Adrenal gland (tissue), 12 donors: ENCODE data around the gene GPR146. TPM values are rescaled to one million over a fixed set of nuclear protein-coding genes. Genes with fewer than 3 reads are reported as not detected.

Source experiments
- DNase-seq, 7 donors: peaks; one replicate each; pipeline ENCODE4 v3.0.0-alpha.2; 2019 to 2020
- H3K27ac ChIP-seq, 5 donors: fragments of 200-600 bp; sonication (generic) in 4 of 5; 1 replicate in 3 of 5; 2 replicates in 2 of 5; pipeline versions ENCODE4 v1.5.1 to v1.8.0; 2016 to 2020; ENCODE audit warnings: mild to moderate bottlenecking in 1 of 5
- H3K27me3 ChIP-seq: fragments of 200-600 bp; 2 replicates; pipeline ENCODE4 v1.8.0; 2021
- H3K36me3 ChIP-seq, 2 donors: fragments of 200-600 bp; replicated peaks in 1 of 2; 1 replicate in 1 of 2; 2 replicates in 1 of 2; pipeline versions ENCODE4 v1.5.1 to v1.8.0; 2018 to 2022
- H3K4me1 ChIP-seq, 2 donors: fragments of 200-600 bp; replicated peaks in 1 of 2; 1 replicate in 1 of 2; 2 replicates in 1 of 2; pipeline versions ENCODE4 v1.5.1 to v1.8.0; 2018 to 2021
- H3K4me3 ChIP-seq, 4 donors: fragments of 200-600 bp; sonication (generic) in 3 of 4; one replicate each; pipeline ENCODE4 v1.5.1; 2016 to 2018
- H3K9me3 ChIP-seq, 3 donors: fragments of 200-600 bp; sonication (generic) in 1 of 3; replicated peaks in 1 of 3; 1 replicate in 2 of 3; 2 replicates in 1 of 3; pipeline versions ENCODE4 v1.5.1 to v1.8.0; 2016 to 2021
- POLR2A ChIP-seq, 2 donors: fragments of 450-650 bp; IDR thresholded peaks; one replicate each; pipeline ENCODE4 v1.6.1; 2017; ENCODE audit warnings: antibody characterized with exemption in 2 of 2, mild to moderate bottlenecking in 2 of 2, moderate library complexity in 1 of 2
- WGBS, 4 donors: extraction: QIAGEN DNeasy Blood & Tissue Kit in 2 of 4; methylation state at CpG; one replicate each; pipeline versions ENCODE4 v1.1.5 to v1.1.7; 2013 to 2017; 5-methylcytosine and 5-hydroxymethylcytosine counted together
- intact Hi-C, 2 donors: fragments of 100-400 bp; cut with DNase I; formaldehyde crosslinking; loops; one replicate each; pipeline versions ENCODE4 v1.14.1 to v1.15.0; 2022 to 2023
- polyA plus RNA-seq, 3 donors: library from polyadenylated mRNA; stranded (reverse); fragments of 200-250 nt in 2 of 3; fragments of 350-450 nt in 1 of 3; fragmentation: Illumina TruSeq in 1 of 3; extraction: RNeasy Lipid Tissue Mini Kit (QIAGEN cat#74804) in 1 of 3; gene quantifications; one replicate each; pipeline ENCODE4 v1.2.3, GENCODE V29; 2013 to 2014
- total RNA-seq, 9 donors: library from RNA; depleted of rRNA in 4 of 9; stranded (reverse); fragments of >200 nt in 4 of 9; fragments of 120-200 nt in 1 of 9; fragmentation: NEBNext Ultra II Directional in 1 of 9; extraction: Animal tissue kit (Norgen Biotek cat#: 25700) in 1 of 9; gene quantifications; one replicate each; pipeline versions ENCODE4 v1.1.0 to v1.2.4, GENCODE V29; 2013 to 2023
- TF ChIP-seq, protein P1 (sequence below), 6 experiments: fragments of 450-650 bp in 4 of 6; fragments of 200-600 bp in 2 of 6; sonication (generic) in 1 of 6; IDR thresholded peaks; 1 replicate in 5 of 6; 2 replicates in 1 of 6; pipeline versions ENCODE4 v1.5.1 to v1.8.0; 2016 to 2021; ENCODE audit warnings: antibody characterized with exemption in 6 of 6, mild to moderate bottlenecking in 2 of 6, moderate library complexity in 1 of 6
- donor health status: healthy with polysubstance abuse.
- donor health status: Bipolar disorder and iron deficiency.
- donor health status: DM: yes; HTN: yes; CAD: no.
- donor health status: DM: no; HTN: no; CAD: no.
- donor health status: DM: no; HTN: no; CAD: no.
- donor health status: DM: yes; HTN: yes; CAD: no.

The GPR146 gene
- total and polyA plus RNA-seq, 12 donors = 0.90 to 17.3 (median 8.7) TPM

DNA sequence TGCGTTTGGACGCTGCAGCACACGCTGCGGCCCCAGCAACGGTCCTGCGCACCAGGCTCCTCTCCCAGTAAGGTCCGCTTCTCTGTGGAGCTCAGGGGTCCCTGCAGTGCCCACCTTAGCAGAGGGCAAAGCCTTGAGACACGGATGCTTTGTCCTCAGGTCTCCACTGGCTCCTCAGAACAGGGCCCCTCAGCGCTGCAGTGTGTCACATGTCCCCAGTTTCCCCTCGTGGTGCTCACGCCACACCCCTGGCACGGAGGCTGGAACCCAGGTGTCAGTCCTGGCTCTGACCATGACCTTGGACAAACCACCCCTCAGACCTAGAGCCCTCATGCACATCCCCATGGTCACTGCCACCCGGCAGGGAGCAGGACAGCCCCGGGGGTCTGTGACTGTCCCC is 23.7 kb downstream of the GPR146 start:
- H3K27me3 ChIP-seq = no peaks in the 10 kb centered on the region
- TF ChIP-seq, protein P1, sequence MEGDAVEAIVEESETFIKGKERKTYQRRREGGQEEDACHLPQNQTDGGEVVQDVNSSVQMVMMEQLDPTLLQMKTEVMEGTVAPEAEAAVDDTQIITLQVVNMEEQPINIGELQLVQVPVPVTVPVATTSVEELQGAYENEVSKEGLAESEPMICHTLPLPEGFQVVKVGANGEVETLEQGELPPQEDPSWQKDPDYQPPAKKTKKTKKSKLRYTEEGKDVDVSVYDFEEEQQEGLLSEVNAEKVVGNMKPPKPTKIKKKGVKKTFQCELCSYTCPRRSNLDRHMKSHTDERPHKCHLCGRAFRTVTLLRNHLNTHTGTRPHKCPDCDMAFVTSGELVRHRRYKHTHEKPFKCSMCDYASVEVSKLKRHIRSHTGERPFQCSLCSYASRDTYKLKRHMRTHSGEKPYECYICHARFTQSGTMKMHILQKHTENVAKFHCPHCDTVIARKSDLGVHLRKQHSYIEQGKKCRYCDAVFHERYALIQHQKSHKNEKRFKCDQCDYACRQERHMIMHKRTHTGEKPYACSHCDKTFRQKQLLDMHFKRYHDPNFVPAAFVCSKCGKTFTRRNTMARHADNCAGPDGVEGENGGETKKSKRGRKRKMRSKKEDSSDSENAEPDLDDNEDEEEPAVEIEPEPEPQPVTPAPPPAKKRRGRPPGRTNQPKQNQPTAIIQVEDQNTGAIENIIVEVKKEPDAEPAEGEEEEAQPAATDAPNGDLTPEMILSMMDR (IDR thresholded peaks at IDR 0.05) = no peak
- TF ChIP-seq POLR2A (IDR thresholded peaks at IDR 0.05) = no peak
- intact Hi-C loops = loop anchor here in 1 of 2 donors (5.0 kb wide), 1 partner anchor 161 kb away; no protein-coding TSS in a partner anchor
- H3K36me3 ChIP-seq = no peaks in the 10 kb centered on the region
- H3K4me3 ChIP-seq = no peak overlapping the region
- no peak for DNase-seq
- WGBS, 4 donors = 80 to 91% (median 85%) methylated on average over 2 to 14 of the region's 14 CpGs
- peaks cover 4 to 5% of the 10 kb centered on the region in 2 donors for H3K4me1 ChIP-seq
- H3K9me3 ChIP-seq = no peaks in the 10 kb centered on the region
- H3K27ac ChIP-seq = no peak overlapping the region

DNA sequence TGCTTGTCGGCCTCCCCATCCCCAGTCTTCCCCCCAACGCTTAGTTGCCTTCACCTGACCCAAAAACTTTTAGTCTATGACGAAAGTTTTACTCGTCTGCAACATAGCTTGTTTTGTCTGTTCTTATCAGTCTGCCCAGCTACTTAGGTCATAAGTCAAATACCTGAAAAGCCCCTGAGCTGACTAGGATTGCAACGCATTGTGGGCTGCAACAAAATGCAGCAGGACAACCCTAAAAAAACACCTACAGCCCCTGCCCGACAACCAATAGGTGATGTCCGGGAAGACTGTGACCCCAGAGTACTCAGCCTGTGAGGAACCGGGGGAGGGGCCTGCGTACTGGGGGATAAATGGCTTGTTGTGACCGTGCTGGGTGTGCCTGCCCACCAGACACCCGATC is 24.3 kb downstream of the GPR146 start:
- Histone ChIP-seq H3K4me3 (no peak overlapping the region), H3K36me3 (no peaks in the 10 kb centered on the region), H3K27ac (no peak overlapping the region), H3K9me3 (no peaks in the 10 kb centered on the region), H3K4me1 (peaks cover 4 to 5% of the 10 kb centered on the region in 2 donors), H3K27me3 (no peaks in the 10 kb centered on the region)
- TF ChIP-seq, protein P1 (IDR thresholded peaks at IDR 0.05) = no peak
- TF ChIP-seq POLR2A (IDR thresholded peaks at IDR 0.05) = no peak
- intact Hi-C loops = loop anchor here in 1 of 2 donors (5.0 kb wide), 1 partner anchor 161 kb away; no protein-coding TSS in a partner anchor
- 75 to 89% (median 82%) methylated on average over 10 to 11 of the region's 11 CpGs for WGBS, 4 donors
- DNase-seq = no peak

- Histone ChIP-seq H3K36me3 (no peaks in the 10 kb centered on the region), H3K4me3 (no peak overlapping the region), H3K9me3 (no peaks in the 10 kb centered on the region), H3K27me3 (no peaks in the 10 kb centered on the region), H3K4me1 (peaks cover 6 to 9% of the 10 kb centered on the region in 2 donors), H3K27ac (no peak overlapping the region)
- DNase-seq = no peak
- WGBS, 4 donors = 91 to 95% (median 94%) methylated on average over 35 to 42 of the region's 42 CpGs
- intact Hi-C loops = no loop called here
- no peak for TF ChIP-seq POLR2A (IDR thresholded peaks at IDR 0.05)
- TF ChIP-seq, protein P1 (IDR thresholded peaks at IDR 0.05) = no peak
These were observed 26.2 kb downstream of the GPR146 start for GRCh38 chr7:1070544-1071011.

- H3K9me3 ChIP-seq = no peaks in the 10 kb centered on the region
- WGBS, 4 donors = 89 to 98% (median 96%) methylated on average over 8 to 19 of the region's 19 CpGs
- no peak overlapping the region for H3K27ac ChIP-seq
- peaks cover 8 to 12% of the 10 kb centered on the region in 2 donors for H3K4me1 ChIP-seq
- no peaks in the 10 kb centered on the region for H3K36me3 ChIP-seq
- TF ChIP-seq POLR2A (IDR thresholded peaks at IDR 0.05) = no peak
- TF ChIP-seq, protein P1 (IDR thresholded peaks at IDR 0.05) = no peak
- no peak for DNase-seq
- no peaks in the 10 kb centered on the region for H3K27me3 ChIP-seq
- no peak overlapping the region for H3K4me3 ChIP-seq
- intact Hi-C loops = no loop called here
These were observed 27.4 kb downstream of the GPR146 start for GRCh38 chr7:1071731-1072254.
